HG02870 (cell line): ENCODE data around the gene EFNA5.
A peak's percentile ranks its signal among the peaks of the same experiment; 100 is the strongest.

Experiments
- ATAC-seq: cut with Tn5 transposase; IDR thresholded peaks from one replicate; pipeline ENCODE4 v1.9.1; 2021; ENCODE audit warnings: mild to moderate bottlenecking, moderate library complexity; ENCODE audit not compliant: unreplicated experiment

The EFNA5 gene

DNA sequence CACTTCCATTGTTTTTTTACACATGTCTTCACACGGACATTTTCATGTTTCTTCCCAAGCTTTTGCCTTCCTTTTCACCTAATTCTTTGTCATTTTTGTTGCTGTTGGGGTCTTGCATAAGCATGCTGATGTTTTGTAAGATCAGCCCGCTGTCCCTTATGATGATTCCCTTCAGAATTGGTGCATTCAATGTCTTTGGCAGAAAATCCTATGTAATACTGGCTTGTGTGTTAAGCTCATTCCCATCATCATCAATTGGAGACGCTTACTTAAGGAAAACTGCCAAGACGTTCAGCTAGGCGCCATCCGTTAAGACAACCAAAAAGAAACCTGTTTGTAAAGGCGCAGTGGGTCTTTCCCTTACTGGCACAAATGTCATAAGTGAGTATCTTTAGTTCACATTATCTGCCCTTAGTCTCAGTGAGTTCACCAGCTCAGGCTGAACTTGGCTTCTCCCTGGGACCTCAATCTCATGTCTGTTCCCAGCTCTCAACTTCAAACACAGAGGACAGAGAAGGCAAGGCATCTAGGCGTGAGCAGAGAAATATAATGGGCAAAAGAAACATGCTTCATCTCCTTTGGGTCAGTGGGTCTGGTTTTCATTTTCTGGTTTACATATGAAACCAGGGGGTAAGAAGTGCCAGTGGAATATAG is 97.9 kb downstream of the EFNA5 start:
- ATAC-seq: no peak

DNA sequence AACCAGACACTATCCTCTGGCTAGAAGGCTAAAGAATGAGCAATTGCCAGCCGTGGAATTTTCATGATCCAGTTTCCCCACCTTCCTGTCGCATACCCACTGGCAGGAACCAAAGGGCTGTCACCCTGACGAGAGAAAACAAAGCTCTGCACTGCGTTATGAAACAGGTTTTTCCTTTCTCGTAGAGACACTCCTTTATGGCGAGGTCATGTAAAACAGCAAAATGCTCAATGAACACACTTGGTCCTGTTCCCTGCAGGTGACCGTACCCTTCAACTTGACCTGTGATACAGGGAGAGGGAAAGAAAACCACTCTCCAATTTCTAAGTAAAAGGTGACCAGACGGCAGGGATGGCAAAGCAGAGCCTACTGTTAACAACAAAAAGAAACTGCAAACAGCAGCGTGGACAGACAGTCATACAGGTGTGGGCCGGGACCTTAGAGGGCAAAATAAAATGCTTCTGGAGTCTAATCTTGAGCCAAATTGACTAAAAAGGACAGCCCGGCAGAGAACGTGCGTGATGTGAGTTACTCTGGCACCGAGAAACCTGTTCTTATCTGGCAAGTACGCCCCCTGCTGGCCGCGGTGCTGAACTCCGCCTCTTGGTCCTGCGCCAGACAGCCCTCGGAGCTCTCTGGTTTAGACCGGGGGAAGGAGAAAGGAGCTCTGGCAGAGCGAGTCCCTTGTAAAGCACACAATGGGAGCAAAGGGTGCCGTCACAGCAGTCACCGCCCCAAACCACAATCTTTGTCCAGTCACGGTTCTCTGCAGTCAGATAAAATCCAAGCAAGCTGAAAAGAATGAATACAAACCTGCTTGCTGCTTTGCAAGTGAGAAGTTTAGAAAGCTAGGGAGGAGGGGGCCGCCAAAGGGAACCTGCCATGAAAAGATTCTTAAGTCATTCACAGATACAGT is 98.9 kb downstream of the EFNA5 start:
- ATAC-seq: peak; percentile 47

DNA sequence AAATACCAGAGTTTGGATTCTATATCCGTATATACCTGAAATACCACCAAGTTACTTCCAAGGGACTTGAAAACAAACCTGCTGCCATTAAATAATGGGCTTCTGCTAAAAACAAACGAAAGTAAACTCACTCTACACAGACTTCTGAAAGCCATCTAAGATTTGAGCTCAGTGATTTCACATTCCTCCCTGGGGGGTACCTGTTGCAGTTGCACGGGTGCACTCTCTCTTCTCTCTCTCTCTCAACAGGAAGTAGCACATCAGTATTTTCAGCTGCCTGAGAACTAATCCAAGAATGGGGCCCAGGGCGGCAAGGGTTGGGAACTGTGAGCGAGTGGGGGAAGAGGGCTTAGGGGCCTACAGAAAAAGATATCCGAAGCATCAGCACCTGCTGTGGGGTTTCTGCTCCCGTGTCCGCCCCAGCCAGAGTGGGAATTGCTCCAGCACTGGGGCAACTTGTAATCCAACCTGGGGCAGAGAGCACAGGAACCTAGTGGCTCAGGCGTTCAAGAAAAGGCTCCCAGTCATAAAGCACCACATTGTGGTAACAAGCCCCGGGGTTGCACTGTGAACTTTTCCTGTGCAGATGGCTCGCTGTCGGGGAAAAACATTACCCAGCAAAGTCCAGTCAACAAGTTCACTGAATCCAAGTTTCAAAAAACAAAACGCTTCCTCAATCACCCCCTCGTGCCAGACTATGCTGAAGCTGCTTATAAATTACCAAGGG is 99.8 kb downstream of the EFNA5 start:
- ATAC-seq: peak; percentile 79

DNA sequence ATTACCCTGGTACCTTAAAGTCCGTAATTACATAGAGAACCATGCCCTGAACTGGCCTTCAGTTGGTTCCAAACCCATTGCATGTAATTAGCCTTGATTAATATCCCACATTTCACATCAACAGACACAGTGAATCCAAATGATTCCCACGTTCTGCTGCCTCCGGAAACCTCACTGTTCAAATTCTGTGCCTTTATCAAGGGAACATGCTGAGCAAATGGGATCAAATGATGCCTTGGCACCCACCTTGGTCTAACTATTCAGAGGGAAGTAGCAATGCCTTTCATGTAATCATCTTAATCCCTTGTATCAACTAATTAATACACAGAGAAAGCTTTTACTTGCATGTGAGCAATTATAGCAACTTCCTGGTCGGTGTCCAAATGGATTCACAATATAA is 100.6 kb downstream of the EFNA5 start:
- no peak for ATAC-seq

DNA sequence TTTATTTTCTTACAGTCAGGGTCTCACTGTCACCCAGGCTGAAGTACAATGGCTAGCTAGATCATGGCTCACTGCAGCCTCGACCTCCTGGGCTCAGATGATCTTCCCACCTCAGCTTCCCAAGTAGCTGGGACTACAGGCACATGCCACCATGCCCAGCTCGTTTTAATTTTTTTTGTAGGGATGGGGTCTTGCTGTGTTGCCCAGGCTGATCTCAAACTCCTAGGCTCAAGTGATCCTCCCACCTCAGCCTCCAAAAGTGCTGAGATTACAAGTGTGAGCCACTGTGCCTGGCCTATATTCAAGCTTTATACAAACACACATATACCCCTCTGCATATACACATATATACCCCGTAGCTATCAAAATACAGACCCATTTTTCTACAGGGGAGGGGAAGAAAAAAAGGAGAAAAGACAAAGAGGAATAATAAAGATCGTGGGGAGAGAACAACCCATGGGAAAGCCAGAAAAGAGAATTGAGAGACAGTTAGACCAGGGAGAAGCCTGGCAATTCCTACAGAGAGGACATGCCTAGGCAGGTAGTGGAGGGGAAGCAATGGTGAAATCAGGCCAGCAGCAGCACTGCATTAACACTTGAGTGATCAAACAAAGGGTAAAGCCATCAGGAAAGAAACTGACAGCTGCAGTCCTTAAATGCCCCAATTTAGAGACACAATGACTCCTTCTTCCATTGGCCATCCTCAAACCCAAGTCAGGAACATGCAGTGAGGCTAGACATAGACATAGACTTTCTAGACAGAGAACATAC is 102.7 kb downstream of the EFNA5 start:
- ATAC-seq: no peak

- ATAC-seq: no peak
Observed at GRCh38 chr5:107566986-107567385, 103.8 kb downstream of the EFNA5 start.

DNA sequence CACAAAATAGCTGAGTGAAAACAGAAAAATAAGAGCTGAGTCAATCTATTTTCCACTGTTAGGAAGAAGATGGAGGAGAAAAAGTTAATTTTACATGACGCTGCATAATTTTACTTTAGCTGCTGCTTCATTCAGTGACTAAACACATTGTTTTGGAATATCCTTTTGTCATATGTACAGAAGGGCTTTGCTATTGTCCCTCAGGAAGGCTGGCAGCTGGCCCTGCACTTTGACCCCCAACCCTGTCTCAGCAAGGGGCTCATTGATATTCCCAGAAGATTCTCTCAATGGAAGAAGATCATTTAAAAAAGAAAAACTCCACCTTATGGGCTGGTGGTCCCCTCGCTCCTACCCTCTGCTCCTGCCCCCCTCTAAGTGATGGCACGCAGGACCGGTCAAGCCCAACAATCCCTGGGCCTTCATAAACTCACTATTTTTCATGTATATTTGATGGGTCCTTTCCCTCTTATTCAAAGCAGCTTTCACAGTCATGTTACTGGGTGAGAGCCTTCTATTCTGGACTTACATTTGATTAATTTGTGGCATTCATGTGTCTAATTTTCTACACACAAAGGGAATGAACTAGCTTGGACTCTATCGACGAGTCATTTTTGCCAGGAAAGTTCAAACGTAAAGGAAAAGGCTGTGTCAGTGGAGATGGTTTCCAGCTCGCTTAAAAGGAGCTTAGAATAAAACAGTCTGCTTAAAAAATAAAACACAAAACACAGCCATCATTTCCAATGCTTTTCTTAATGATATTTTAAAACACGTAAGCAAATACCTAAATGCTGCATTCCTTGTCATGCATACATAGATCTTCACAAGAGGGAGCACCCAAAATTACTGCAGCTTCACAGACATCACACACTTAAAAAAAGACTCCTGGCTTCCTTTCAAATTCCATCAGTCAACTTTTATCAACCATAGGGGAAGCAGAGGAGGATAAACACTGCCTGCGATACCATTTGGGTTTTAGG is 104.7 kb downstream of the EFNA5 start:
- no peak for ATAC-seq

DNA sequence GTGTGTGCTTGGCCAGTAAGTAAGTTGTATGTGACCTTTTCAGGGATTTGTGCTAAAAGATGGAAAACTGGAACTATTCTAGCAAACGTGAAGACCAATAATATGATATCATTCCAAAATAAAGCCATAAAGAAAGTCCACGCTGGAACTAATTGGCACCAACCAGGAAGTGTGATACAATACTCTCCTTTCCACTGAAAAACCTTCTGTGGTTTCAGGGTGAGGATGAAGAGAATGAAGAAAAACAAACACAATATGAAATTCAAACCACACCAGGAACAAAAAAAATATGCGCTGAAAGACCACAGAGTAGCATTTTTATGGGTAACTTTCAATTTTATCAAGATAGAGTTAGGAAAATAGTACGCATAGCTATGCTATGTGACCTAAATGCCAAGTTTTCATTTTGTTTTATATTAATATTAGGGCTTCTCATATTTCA is 105.8 kb downstream of the EFNA5 start:
- ATAC-seq: no peak

- no peak for ATAC-seq
Observed at GRCh38 chr5:107563959-107564544, 106.7 kb downstream of the EFNA5 start.

GRCh38 chr5:107560377-107560776 is 110.4 kb downstream of the EFNA5 start:
- ATAC-seq: no peak

DNA sequence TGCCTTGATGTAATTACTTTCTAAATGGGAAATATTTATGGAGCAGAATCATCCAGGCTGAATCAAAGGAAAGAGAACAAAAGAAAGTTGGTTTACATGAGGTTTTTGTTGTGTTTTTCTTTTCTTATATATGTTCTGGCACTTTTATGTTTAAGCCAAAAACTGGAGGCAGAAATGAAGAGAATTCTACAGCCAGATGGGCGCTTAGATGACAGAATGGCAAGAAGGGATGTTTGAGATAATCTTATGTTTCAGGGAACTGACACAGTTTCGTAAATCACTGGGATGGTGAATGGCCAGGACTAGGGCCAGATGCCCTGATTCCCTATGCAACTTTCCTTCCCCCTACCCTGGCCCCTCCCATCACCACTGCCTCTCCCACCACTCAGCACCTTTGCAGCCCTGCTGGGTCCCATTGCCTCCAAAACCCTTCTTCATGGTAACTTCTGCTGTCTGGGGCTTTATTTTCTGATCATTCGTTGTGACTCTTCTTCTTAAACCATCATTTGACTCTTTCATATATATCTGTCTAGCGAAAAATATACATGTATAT is 111.8 kb downstream of the EFNA5 start:
- no peak for ATAC-seq

DNA sequence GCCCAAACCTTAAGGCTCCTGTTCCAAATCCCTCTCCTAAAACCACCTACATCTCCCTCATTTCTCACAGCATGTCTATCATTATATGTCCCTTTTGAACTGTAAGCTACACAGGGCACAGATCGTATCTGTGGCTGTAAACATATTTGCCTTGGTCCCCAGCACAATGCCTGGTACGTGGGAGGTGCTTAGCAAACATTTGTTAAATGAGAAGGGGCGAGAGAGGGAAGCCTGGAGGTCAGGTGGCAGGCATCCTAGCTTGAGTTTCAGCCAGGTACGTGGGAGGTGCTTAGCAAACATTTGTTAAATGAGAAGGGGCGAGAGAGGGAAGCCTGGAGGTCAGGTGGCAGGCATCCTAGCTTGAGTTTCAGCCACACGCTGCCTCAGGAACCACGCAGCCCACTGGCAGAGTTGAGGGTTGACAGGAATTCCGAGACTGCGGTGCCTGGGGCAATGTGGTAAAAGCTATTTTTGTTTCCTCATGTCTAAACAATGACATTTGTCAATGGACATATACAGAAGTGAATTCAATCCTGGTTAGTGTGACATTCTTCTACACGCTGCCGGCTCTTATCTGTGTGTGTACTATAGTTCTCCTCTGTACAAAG is 113.6 kb downstream of the EFNA5 start:
- ATAC-seq: no peak

GRCh38 chr5:107556575-107556974 is 114.2 kb downstream of the EFNA5 start:
- ATAC-seq: no peak

DNA sequence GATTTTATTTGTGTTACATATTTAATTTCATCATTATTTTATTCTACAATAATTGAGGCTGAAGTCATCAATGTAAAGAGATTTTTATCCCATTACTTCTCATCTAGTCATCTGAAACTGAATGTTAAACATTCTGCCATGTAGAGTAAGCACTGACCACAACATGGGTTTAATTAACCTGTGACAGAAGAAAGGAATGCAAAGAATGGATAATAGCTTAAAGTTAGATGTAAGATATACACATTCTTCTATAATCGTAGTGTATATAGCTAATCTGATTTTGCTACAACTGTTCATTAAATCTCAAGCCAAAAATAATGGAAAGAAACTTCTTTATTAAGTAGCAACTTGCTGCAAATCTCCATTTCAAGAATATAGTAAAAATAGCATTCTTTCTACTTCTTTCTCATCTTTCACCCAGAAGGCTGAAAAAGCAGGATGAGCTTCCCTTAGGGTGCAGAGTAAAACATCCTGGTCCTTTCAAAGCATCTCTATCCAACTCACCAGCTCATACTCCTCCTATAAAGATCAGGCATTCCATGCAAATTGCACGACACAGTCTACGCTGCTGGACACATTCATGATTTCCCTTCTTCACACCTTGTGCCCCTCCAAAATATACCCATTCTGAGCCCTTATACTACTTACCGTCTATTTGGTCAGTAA is 115.2 kb downstream of the EFNA5 start:
- ATAC-seq: no peak

DNA sequence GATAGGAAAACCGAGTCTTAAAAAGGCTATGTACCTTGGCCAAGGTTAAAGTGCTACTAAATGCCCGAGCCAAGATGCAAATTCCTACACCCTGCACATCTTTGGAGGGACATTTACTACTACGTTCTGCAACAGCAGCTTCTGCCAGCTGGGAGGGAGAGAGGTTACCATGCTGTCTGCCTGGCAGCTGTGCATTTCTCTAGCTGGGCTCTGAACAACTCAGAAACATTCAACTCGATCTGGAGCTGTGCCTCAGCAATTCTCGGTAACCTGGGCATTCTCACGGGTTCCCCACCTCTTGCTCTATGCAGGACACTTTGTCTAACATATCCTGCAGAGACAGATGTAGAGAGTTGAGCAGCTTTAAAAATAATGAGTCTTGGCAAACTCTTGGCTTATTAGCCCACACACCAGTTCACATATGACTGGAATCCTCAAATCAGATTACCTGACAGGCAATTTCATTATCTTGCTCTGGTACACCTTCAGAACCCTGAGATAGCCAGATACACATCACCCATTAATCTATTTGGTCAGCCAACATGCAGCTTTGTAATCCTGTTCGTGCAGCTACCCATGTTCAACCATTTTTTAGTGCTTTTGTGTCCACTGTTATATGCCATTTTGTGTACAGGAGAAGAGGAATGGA is 115.8 kb downstream of the EFNA5 start:
- ATAC-seq: no peak

- ATAC-seq: no peak
Observed at GRCh38 chr5:107553117-107553555, 117.6 kb downstream of the EFNA5 start.

GRCh38 chr5:107551088-107551487 is 119.6 kb downstream of the EFNA5 start:
- no peak for ATAC-seq
